NT2/D1 (cell line): ENCODE results near the gene MAST4.

Experiments used
- SUZ12 ChIP-seq: IDR thresholded peaks from 2 replicates; pipeline ENCODE4 v1.6.1; 2011; ENCODE audit not compliant: insufficient read length, insufficient read depth; ENCODE audit errors: extremely low read depth
- YY1 ChIP-seq: IDR thresholded peaks from 2 replicates; pipeline ENCODE4 v1.6.1; 2011; ENCODE audit not compliant: insufficient read length, insufficient read depth
- ZNF274 ChIP-seq: IDR thresholded peaks from 2 replicates; pipeline ENCODE4 v1.6.1; 2011; ENCODE audit warnings: mild to moderate bottlenecking, low read depth, low read length

DNA sequence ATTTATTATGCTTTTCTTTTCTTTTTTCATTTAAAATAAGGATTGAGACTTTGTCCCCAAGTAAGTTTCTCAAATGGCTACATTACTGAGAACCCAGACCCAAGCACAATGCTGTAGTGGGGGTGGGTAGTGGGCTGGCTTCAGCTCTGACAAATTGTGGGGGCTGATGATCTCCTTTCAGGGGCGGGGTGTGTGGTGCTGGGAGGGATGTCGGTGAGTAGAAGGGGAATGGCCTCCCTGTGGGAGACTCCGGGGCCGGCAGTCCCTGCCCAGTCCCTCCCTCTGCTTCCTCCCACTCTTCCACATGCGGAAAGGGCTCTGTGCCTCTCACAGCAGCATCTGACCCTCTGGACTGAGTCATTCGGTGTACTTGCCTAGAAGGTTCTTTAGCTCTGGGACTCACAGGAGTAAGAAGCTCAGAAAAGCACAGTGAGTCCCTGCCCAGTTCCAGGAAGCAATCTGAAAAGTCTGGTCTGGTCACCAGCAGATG is 586.2 kb downstream of the MAST4 start:
- TF ChIP-seq ZNF274 (no peak), SUZ12 (no peak), YY1 (no peak)
